ENCODE data around the gene IFIT1.
"Not testable (repeated sequence)": the region's sequence is repeated elsewhere in the genome, so short reads cannot be mapped to it uniquely, and the experiment has no call there.

DNA sequence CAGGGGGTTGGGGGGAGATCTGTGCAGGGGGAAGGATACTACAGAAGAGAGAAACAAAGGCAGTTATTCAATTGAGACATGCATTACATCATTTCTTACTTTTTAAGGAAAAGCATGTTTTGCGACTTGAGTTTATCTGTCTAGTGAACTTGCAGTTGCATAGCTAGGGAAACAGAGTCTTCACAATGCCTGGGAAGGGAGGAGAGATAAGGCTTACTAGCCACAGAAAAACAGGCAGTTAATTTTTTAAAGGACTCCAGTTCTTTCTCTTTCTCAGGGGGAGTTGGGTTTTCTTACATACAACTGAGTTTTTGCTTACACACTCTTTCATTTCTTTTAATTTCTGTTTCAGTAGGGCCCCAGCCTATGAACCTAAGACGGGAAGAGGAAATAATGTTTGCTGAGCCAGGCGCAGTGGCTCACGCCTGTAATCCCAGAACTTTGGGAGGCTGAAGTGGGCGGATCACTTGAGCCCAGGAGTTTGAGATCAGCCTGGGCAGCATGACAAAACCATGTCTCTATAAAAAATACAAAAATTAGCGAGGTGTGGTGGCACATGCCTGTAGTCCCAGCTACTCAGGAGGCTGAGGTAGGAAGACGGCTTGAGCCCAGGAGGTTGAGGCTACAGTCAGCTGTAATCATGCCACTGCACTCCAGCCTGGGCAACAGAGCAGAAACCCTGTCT is 41.6 kb upstream of the IFIT1 start:
- TF ChIP-seq, protein P1, sequence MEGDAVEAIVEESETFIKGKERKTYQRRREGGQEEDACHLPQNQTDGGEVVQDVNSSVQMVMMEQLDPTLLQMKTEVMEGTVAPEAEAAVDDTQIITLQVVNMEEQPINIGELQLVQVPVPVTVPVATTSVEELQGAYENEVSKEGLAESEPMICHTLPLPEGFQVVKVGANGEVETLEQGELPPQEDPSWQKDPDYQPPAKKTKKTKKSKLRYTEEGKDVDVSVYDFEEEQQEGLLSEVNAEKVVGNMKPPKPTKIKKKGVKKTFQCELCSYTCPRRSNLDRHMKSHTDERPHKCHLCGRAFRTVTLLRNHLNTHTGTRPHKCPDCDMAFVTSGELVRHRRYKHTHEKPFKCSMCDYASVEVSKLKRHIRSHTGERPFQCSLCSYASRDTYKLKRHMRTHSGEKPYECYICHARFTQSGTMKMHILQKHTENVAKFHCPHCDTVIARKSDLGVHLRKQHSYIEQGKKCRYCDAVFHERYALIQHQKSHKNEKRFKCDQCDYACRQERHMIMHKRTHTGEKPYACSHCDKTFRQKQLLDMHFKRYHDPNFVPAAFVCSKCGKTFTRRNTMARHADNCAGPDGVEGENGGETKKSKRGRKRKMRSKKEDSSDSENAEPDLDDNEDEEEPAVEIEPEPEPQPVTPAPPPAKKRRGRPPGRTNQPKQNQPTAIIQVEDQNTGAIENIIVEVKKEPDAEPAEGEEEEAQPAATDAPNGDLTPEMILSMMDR (IDR thresholded peaks at IDR 0.05; ENCODE audit: poor library complexity, severe bottlenecking): not testable (repeated sequence)
- not testable (repeated sequence) for TF ChIP-seq EP300 (conservative IDR thresholded peaks at IDR 0.05; ENCODE audit: poor library complexity, severe bottlenecking)

Data from neural cell (in vitro differentiated cells).